Esophagus squamous epithelium (tissue), 4 donors: ENCODE measurements around the gene ZNF710.

Experiments used
- CTCF ChIP-seq, 6 experiments: fragments of 450-650 bp in 4 of 6; fragments of 200-600 bp in 2 of 6; sonication (generic) in 2 of 6; IDR thresholded peaks; one replicate each; pipeline ENCODE4 v1.5.1; 2016 to 2019; ENCODE audit warnings: antibody characterized with exemption in 6 of 6, mild to moderate bottlenecking in 4 of 6, moderate library complexity in 4 of 6
- POLR2A ChIP-seq, 4 donors: fragments of 450-650 bp; IDR thresholded peaks; one replicate each; pipeline ENCODE4 v1.6.1; 2017; ENCODE audit warnings: antibody characterized with exemption in 4 of 4, mild to moderate bottlenecking in 4 of 4, moderate library complexity in 3 of 4

DNA sequence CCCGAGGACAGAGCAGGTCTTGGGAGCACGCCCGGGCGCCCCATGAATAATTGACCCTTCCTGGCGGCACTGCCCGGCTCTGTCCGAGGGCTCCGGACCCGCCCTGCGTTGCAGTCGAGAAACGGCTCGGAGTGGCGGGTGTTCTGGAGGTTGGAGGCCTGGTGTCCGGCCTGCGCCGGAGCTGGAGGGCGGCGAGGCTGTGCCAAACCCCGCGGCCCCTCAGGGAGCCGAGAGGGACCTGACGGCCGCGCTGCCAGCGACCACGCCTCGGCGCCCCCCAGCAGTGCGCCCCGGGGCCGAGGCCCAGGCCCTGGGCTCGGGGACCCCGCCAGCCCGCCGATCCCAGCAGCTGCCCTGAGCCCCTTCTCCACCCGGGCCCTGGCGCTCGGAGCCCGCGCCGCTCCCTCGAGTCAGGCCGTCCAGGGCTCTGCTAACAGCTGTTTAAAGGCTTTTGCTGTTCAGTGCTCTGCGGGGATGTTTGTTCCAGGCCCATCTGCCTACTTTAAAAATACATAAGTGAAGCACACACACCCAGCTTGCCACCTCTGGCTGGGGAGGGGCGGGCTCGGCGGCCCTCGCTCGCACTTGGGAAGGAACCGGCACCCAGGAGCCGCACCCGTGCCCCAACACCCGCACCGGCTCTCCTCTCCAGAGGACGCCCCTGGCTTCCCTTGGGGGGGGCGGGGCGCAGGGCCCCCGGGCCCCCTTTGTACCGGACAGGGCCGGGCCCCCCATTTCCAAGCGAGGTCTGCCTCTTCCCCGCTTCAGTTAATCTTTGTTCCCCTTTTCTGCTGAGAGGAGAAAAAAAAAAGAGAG is 730 bp upstream of the ZNF710 start:
- TF ChIP-seq POLR2A (IDR thresholded peaks at IDR 0.05) (no peak), CTCF (IDR thresholded peaks at IDR 0.05) (no peak)
